HEK293 (cell line): ENCODE results near the gene GPATCH3.

ENCODE experiments used
- KLF9 ChIP-seq: fragments of 450-650 bp; formaldehyde crosslinking; IDR thresholded peaks from 2 replicates; pipeline ENCODE4 v1.5.1; 2016; ENCODE audit warnings: missing biosample characterization, missing genetic modification characterization, low read depth
- PRDM1 ChIP-seq: fragments of 450-650 bp; formaldehyde crosslinking; IDR thresholded peaks from 2 replicates; pipeline ENCODE4; 2016; ENCODE audit warnings: missing biosample characterization, missing genetic modification characterization
- YY1 ChIP-seq: fragments of 450-650 bp; formaldehyde crosslinking; IDR thresholded peaks from 2 replicates; pipeline ENCODE4 v1.5.1; 2018; ENCODE audit warnings: missing biosample characterization, missing genetic modification characterization
- ZNF530 ChIP-seq: fragments of 450-650 bp; formaldehyde crosslinking; IDR thresholded peaks from 2 replicates; pipeline ENCODE4 v1.5.1; 2016; ENCODE audit warnings: low read depth, missing biosample characterization, missing genetic modification characterization
- ZNF76 ChIP-seq: fragments of 450-650 bp; formaldehyde crosslinking; IDR thresholded peaks from 2 replicates; pipeline ENCODE4; 2016; ENCODE audit warnings: low read depth, missing biosample characterization, missing genetic modification characterization, borderline replicate concordance
- TF ChIP-seq, protein P1 (sequence below): fragments of 450-650 bp; formaldehyde crosslinking; IDR thresholded peaks from 2 replicates; pipeline ENCODE4 v1.5.1; 2016; ENCODE audit warnings: missing biosample characterization, missing genetic modification characterization
- TF ChIP-seq, protein P2 (sequence below): fragments of 450-650 bp; IDR thresholded peaks from 2 replicates; pipeline ENCODE4 v1.5.1; 2018; ENCODE audit warnings: missing biosample characterization, missing genetic modification characterization
- TF ChIP-seq, protein P3 (sequence below): fragments of 450-650 bp; formaldehyde crosslinking; IDR thresholded peaks from 2 replicates; pipeline ENCODE4 v1.5.1; 2016; ENCODE audit warnings: missing biosample characterization, missing genetic modification characterization

DNA sequence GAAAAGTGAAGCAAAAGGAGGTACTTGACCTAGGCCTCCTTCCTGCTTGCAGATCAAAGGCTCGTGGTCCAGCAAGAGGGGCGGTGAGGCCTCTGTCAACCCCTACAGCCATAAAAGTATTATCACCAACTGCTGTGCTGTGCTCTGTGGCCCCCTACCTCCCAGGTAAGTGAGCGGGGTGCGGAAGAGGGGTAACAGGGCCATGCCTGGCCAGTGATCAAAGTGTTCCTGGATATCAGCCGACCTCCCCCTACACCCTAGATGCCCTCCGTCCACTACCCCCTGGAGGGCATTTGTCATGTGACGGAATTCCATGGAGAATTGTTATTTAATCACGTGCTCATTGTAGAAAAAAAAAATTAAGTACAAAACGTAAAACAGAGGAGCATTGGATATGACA lies 47.6 kb downstream of the GPATCH3 start:
- TF ChIP-seq ZNF530, result no peak
- TF ChIP-seq ZNF76 (tag by site-specific recombination), result no peak
- TF ChIP-seq KLF9 (tag by site-specific recombination), result no peak
- TF ChIP-seq, protein P1, sequence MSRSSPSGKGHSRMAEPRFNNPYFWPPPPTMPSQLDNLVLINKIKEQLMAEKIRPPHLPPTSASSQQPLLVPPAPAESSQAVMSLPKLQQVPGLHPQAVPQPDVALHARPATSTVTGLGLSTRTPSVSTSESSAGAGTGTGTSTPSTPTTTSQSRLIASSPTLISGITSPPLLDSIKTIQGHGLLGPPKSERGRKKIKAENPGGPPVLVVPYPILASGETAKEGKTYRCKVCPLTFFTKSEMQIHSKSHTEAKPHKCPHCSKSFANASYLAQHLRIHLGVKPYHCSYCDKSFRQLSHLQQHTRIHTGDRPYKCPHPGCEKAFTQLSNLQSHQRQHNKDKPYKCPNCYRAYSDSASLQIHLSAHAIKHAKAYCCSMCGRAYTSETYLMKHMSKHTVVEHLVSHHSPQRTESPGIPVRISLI (tag by site-specific recombination), result no peak
- TF ChIP-seq, protein P2, sequence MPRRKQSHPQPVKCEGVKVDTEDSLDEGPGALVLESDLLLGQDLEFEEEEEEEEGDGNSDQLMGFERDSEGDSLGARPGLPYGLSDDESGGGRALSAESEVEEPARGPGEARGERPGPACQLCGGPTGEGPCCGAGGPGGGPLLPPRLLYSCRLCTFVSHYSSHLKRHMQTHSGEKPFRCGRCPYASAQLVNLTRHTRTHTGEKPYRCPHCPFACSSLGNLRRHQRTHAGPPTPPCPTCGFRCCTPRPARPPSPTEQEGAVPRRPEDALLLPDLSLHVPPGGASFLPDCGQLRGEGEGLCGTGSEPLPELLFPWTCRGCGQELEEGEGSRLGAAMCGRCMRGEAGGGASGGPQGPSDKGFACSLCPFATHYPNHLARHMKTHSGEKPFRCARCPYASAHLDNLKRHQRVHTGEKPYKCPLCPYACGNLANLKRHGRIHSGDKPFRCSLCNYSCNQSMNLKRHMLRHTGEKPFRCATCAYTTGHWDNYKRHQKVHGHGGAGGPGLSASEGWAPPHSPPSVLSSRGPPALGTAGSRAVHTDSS (tag by site-specific recombination), result no peak
- no peak for TF ChIP-seq PRDM1 (tag by site-specific recombination)
- TF ChIP-seq YY1, result no peak
- TF ChIP-seq, protein P3, sequence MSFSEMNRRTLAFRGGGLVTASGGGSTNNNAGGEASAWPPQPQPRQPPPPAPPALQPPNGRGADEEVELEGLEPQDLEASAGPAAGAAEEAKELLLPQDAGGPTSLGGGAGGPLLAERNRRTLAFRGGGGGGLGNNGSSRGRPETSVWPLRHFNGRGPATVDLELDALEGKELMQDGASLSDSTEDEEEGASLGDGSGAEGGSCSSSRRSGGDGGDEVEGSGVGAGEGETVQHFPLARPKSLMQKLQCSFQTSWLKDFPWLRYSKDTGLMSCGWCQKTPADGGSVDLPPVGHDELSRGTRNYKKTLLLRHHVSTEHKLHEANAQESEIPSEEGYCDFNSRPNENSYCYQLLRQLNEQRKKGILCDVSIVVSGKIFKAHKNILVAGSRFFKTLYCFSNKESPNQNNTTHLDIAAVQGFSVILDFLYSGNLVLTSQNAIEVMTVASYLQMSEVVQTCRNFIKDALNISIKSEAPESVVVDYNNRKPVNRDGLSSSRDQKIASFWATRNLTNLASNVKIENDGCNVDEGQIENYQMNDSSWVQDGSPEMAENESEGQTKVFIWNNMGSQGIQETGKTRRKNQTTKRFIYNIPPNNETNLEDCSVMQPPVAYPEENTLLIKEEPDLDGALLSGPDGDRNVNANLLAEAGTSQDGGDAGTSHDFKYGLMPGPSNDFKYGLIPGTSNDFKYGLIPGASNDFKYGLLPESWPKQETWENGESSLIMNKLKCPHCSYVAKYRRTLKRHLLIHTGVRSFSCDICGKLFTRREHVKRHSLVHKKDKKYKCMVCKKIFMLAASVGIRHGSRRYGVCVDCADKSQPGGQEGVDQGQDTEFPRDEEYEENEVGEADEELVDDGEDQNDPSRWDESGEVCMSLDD (tag by site-specific recombination), result no peak
